GM12872 (cell line): ENCODE results near the gene FRAS1.

ENCODE experiments used
- TF ChIP-seq, protein P1 (sequence below): IDR thresholded peaks from 3 replicates; pipeline ENCODE4 v1.5.1; 2011; ENCODE audit warnings: low read depth, mild to moderate bottlenecking, low read length, moderate library complexity; ENCODE audit not compliant: insufficient read depth

FRAS1 gene

DNA sequence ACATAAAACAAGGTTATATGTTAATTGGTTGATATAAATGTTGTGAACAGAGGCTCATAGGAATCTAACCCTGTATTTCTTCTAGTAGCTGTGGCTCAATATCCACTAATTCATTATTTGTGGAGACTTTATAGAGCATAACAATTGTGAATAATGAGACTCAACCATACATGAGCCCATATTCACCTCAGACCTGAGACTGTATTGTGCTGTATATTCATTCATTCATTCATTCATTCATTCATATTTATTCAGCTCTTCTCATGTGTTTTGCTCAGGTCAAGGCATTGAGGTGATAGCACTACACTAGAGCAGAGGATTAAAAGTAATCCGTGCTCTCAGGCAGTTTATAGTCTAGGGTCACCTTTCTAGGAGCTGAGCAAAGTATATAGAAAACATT lies 470.0 kb downstream of the FRAS1 start:
- TF ChIP-seq, protein P1, sequence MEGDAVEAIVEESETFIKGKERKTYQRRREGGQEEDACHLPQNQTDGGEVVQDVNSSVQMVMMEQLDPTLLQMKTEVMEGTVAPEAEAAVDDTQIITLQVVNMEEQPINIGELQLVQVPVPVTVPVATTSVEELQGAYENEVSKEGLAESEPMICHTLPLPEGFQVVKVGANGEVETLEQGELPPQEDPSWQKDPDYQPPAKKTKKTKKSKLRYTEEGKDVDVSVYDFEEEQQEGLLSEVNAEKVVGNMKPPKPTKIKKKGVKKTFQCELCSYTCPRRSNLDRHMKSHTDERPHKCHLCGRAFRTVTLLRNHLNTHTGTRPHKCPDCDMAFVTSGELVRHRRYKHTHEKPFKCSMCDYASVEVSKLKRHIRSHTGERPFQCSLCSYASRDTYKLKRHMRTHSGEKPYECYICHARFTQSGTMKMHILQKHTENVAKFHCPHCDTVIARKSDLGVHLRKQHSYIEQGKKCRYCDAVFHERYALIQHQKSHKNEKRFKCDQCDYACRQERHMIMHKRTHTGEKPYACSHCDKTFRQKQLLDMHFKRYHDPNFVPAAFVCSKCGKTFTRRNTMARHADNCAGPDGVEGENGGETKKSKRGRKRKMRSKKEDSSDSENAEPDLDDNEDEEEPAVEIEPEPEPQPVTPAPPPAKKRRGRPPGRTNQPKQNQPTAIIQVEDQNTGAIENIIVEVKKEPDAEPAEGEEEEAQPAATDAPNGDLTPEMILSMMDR = no peak

DNA sequence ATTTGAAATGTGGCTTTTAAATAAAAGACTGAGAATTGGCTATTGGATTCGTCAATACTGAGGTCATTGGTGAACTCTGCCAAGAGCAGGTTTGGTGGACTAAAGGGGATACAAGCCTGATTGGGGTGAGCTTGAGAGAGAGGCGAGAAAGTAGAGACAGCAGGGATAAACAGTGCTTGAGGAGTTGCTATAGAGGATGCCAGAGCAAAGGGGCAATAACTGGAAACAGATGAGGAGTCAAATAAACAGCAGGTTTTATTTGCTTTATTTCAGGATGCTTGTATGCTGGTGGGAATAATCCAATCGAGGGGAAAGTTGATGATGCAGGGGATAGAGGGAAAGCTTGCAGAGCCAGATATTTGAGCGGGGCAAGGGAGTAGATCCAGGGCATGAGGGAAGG lies 470.4 kb downstream of the FRAS1 start:
- TF ChIP-seq, protein P1 = no peak

DNA sequence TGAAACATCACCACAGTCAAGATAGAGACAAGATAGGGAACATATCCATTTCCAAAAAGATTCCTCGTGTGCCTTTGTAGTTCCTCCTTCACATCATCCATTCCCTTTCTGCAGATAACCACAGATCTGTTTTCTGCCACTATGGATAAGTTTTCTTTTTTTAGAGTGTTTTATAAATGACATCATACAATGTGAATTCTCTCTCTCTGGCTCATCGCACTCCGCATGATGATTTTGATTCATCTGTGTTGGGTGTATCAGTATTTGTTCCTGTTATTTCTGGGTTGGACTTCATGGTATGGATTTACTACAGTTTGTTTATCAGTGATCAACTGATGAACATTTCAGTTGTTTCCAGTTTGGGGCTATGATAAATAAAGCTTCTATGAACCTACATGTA lies 471.2 kb downstream of the FRAS1 start:
- TF ChIP-seq, protein P1 = no peak

DNA sequence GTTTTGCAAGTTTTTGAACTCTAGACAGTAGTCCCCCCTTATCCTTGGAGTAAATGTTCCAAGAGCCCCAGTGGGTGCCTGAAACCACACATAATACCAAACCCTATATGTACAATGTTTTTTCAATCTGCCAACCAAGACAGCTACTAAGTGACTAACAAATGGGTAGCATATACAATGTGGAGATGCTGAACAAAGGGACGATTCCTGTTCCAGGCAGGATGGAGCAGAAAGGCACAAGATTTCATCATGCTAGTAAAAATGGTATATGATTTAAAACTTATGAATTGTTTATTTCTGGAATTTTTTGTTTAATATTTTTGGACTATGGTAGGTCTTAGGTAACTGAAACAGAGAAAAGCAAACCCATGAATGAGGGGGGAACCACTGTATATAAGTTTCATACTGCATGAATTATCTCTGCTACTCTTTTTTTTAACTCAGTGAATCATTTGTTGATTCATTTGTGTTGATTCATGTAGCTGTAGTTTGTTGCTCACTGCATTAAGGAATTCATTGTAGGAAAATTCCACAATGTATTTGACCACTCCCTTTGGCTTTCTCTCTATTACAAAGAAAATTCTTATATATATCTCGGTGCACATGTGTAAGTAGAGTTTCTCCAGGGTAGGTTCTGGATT lies 472.6 kb downstream of the FRAS1 start:
- TF ChIP-seq, protein P1 = no peak

DNA sequence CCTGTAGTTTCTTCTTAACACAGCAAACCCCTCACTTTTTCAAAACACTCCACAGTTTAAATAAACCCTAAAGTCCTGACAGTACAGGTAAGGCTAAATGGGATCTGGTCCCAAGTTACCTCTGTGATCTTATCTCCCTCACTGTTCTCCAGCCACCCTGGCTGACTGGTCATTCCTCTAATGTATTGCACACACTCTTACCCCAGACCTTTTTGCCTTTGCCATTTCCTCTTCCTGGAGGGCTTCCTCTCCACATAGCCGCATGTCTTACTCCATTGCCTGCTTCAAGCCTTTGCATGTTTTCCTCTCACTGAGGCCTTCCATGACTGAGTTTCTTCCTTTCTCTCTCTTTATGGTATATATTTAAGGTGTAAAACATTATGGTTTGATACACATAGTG lies 474.9 kb downstream of the FRAS1 start:
- TF ChIP-seq, protein P1 = no peak

DNA sequence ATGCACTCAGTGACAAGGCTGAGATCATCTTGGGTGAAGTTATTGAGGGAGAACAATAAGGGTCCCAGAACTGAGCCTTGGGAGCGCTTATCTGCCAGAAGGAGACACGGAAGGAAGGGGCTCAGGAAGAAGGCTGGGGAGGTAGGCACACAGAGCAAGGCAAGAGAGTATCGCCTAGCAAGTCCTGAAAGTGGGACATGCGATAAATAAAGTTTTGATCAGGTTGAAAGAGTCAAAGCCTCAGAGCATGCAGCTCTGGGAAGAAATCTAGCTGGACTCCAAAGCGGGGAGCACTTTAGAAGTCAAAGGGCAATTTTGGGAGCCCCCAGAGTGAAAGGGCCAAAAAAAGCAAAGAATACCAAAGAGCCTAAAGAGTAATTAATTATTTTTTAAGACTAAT lies 476.7 kb downstream of the FRAS1 start:
- TF ChIP-seq, protein P1 = no peak

DNA sequence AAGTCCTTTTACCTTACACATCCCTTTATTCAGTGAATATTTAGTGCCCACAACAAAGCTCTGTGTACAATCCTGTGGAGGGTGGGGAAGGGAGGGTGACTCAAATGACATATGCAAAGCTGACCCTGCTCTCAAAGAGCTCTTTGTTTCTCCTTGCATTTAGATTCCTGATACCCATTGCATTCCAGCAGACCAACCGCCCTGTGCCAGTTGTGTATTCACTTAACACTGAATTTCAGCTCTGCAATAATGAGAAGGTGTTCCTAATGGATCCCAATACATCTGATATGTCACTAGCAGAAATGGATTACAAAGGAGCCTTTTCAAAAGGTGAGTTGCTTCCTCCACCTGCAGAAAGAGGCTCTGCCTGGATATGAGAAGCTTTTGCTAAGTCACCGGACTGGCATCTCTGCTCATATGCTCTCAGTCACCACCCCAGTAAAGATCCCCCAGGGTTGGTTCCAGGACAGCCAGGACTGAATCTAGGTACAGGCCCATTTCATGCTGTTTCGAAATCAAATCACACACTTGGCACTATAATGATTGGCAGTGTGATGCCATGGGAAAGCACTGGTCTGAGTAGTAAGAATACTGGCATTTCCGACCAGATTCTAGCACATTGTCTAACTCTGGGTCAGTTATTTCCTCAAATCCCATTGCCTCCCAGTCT lies 477.3 kb downstream of the FRAS1 start:
- TF ChIP-seq, protein P1 = no peak
